GM06990 (cell line): ENCODE data around the gene TSPAN12.

Experiments used
- DNase-seq: peaks from one replicate; pipeline ENCODE4 v3.0.0-alpha.2; 2011; ENCODE audit not compliant: insufficient read length; ENCODE audit errors: extremely low read depth
- H3K27me3 ChIP-seq: replicated peaks from 2 replicates; pipeline ENCODE4 v1.6.0; 2011; ENCODE audit warnings: low read length; ENCODE audit not compliant: control insufficient read depth, insufficient read depth
- H3K36me3 ChIP-seq: 2 replicates; pipeline ENCODE4 v1.5.1; 2011; ENCODE audit warnings: low read length; ENCODE audit not compliant: control insufficient read depth, insufficient read depth
- H3K4me3 ChIP-seq: replicated peaks from 2 replicates; pipeline ENCODE4 v1.5.1; 2011; ENCODE audit warnings: low read depth, mild to moderate bottlenecking, control low read depth, low read length
- TF ChIP-seq, protein P1 (sequence below): IDR thresholded peaks from 2 replicates; pipeline ENCODE4 v1.5.1; 2011; ENCODE audit warnings: low read length, control low read depth, mild to moderate bottlenecking, inconsistent platforms; ENCODE audit not compliant: insufficient read depth, poor library complexity, severe bottlenecking

The TSPAN12 gene

DNA sequence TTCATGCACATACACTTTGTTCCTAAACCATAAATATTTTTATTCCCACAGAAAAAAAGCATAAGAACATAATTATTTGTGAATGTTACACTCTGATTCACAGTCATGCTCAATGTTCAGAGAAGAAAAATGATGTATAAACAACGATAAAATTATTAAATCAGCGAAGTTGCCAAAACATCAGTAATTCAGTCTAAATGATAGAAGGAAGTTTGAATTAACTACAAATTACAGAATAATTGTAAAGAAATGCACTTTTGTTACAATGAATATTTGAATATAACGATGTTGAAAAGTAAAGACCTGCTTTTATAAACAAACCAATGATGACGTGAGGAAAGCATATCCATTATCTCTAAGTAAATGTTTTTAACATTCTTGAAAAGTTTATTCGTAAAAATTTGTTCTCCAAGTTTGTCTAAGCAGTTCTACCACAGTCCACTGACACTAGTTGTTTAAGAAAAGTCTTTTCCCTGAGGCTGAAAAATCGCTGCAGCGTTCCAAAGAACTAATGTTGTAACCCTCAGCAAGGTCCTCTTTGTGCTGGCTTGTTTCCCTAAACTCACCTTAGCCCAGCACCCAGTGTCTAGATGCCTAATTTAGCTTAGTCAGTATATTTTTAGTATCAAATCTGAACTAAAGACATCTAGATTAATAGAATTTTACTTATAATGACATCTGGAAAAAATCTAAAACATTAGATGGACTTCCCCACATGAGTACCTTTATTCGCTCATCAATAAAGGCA, 30.4 kb downstream of the TSPAN12 start:
- no peak for DNase-seq
- TF ChIP-seq, protein P1, sequence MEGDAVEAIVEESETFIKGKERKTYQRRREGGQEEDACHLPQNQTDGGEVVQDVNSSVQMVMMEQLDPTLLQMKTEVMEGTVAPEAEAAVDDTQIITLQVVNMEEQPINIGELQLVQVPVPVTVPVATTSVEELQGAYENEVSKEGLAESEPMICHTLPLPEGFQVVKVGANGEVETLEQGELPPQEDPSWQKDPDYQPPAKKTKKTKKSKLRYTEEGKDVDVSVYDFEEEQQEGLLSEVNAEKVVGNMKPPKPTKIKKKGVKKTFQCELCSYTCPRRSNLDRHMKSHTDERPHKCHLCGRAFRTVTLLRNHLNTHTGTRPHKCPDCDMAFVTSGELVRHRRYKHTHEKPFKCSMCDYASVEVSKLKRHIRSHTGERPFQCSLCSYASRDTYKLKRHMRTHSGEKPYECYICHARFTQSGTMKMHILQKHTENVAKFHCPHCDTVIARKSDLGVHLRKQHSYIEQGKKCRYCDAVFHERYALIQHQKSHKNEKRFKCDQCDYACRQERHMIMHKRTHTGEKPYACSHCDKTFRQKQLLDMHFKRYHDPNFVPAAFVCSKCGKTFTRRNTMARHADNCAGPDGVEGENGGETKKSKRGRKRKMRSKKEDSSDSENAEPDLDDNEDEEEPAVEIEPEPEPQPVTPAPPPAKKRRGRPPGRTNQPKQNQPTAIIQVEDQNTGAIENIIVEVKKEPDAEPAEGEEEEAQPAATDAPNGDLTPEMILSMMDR, result no peak
- Histone ChIP-seq H3K4me3 (no peak overlapping the region), H3K27me3 (no peaks in the 10 kb centered on the region), H3K36me3 (no peaks in the 10 kb centered on the region)

DNA sequence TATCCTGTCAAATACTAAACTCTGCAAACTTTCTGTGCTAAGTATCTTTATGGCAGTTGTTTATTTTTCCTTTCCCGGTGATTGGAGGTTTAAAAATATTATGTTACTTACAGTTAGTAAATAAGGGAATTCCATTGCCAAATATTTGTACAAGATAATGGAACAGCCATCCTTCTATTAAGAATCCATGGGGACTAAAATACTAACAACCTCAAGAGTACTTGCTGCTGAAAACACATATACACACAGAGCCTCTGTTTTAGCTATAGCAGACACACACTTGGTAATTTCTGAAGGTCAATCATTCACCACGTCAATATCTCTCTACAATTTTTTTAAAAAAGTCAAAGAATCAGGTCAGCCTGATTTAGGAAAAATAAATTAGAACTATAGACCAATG, 32.4 kb downstream of the TSPAN12 start:
- DNase-seq, result no peak
- Histone ChIP-seq H3K36me3 (no peaks in the 10 kb centered on the region), H3K27me3 (no peaks in the 10 kb centered on the region), H3K4me3 (no peak overlapping the region)
- TF ChIP-seq, protein P1, result no peak

DNA sequence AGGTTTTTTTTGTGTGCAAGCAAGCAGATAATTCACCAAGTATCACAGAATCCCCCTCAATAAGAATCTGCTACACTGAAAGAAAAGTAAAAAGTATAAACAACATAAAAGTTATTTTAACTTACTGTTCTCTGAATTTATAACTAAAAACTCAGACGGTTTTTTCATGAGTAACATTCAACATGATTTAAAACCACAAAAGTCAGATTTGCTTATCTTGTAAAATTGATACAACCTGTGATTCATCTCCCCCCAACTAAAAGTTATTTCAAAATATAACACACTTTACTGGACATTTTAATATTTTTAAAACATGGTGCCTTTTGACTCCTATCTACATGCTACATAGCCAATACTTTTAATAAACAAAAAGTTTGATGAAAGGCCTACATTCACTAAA, 32.8 kb downstream of the TSPAN12 start:
- TF ChIP-seq, protein P1, result no peak
- H3K4me3 ChIP-seq, result no peak overlapping the region
- no peak for DNase-seq

DNA sequence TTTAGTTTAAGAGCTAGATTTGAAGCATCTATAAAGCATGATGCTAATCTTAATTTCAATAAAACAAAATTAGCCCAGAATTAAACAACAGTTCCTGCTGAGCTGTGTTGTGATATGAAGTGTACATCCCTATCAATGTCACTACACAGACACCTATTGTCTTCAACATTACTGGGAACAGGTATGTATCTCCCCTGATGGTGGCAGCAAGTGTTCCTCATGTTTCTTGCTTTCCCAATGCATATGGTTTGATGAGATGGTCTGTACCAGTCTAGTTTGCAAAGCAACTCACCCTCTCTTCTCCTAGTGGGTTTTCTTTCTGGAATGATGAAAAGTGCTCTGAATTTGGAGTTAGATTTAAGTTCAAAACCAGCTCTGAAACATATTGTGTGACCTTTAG, 38.1 kb downstream of the TSPAN12 start:
- DNase-seq, result no peak
- H3K4me3 ChIP-seq, result no peak overlapping the region
- H3K27me3 ChIP-seq, result no peaks in the 10 kb centered on the region
- TF ChIP-seq, protein P1, result no peak
- no peaks in the 10 kb centered on the region; the same call in 1 of the 2 replicates for H3K36me3 ChIP-seq

More for the DNA sequence above, 32.8 kb downstream of the TSPAN12 start:
- H3K36me3 ChIP-seq, result no peaks in the 10 kb centered on the region
- H3K27me3 ChIP-seq, result no peaks in the 10 kb centered on the region

DNA sequence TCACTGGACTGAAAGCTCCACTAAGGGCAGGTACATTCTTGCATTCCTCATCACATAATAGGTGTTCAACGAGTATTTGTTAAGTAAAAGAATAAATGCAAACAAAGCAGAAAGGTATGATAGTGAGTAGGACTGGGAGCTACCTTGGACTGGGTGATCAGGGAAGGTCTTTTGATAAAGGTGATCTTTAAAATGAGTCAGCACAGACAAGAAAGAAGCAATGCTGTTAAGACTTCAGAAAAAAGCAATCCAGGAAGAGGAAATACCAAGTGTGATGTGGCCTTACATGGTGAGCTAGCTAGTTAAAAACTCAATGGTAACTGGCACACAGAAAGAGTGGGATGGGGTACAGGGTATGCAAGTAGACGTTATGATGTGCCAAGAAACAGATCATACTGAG, 40.1 kb downstream of the TSPAN12 start:
- TF ChIP-seq, protein P1, result no peak
- Histone ChIP-seq H3K36me3 (no peaks in the 10 kb centered on the region; the same call in 1 of the 2 replicates), H3K27me3 (no peaks in the 10 kb centered on the region), H3K4me3 (no peak overlapping the region)
- no peak for DNase-seq

DNA sequence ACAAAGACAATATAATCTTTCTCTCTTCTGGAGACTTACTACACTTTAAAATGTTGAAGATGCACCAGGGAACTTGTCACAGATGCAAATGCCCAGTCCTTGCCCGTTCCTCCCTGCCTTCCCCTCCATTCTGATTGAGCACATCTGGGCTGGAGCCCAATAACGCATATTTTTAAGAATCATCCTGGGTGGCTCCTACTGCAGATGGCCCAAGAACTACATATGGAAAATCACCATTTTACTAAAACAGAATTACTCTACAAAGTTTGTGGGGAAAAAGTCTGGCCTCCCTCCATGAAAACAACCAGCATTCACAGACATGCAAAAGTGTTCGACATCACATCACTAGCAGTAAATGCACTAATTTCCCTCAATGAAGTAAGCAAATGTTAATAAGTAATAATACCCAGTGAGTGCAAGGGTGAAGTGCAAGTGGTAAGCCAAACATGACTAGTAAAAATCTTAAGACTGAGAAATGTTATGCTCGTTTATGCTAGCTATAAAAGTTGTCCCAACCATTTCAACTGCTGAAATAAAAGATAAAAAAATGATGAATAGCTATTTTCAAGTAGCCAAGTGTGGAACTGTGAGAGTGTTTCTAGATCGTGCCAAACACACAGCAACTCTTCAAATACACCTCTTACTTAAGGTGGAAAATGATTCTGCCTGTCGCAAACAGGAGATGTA, 43.5 kb downstream of the TSPAN12 start:
- Histone ChIP-seq H3K36me3 (peaks cover 1% of the 10 kb centered on the region), H3K27me3 (no peaks in the 10 kb centered on the region), H3K4me3 (no peak overlapping the region)
- TF ChIP-seq, protein P1, result no peak
- DNase-seq, result no peak
